Fibroblast of lung (primary cell): Measurements from ENCODE around the gene TMEM179. TPM values are rescaled to one million over a fixed set of nuclear protein-coding genes. Genes with fewer than 3 reads are reported as not detected.

Source experiments
- DNase-seq, 2 donors: peaks; one replicate each; pipeline versions ENCODE4 v3.0.0 to v3.0.0-alpha.2; 2010; ENCODE audit warnings: low read depth in 2 of 2
- H2AFZ ChIP-seq: 2 replicates; pipeline ENCODE4 v1.5.1; 2012; ENCODE audit warnings: low read length, control low read depth, inconsistent platforms
- H3K27ac ChIP-seq: 2 replicates; pipeline ENCODE4 v1.5.1; 2011; ENCODE audit warnings: low read length, control low read depth; ENCODE audit not compliant: insufficient read depth
- H3K27me3 ChIP-seq: 2 replicates; pipeline ENCODE4 v1.5.1; 2011; ENCODE audit warnings: mild to moderate bottlenecking, low read length; ENCODE audit not compliant: control insufficient read depth, insufficient read depth
- H3K36me3 ChIP-seq: 2 replicates; pipeline ENCODE4 v1.5.1; 2011; ENCODE audit warnings: low read length; ENCODE audit not compliant: control insufficient read depth, insufficient read depth
- H3K4me1 ChIP-seq: 2 replicates; pipeline ENCODE4 v1.5.1; 2011; ENCODE audit warnings: low read length; ENCODE audit not compliant: control insufficient read depth, insufficient read depth; ENCODE audit errors: extremely low read depth
- H3K4me2 ChIP-seq: 2 replicates; pipeline ENCODE4 v1.5.1; 2011; ENCODE audit warnings: low read length, control low read depth; ENCODE audit not compliant: insufficient read depth; ENCODE audit errors: extremely low read depth
- H3K4me3 ChIP-seq, 4 experiments: fragments of 200-600 bp in 1 of 4; sonication (generic) in 1 of 4; replicated peaks in 1 of 4; 2 replicates each; pipeline ENCODE4 v1.5.1; 2011 to 2016; ENCODE audit warnings: low read length in 4 of 4, low read depth in 3 of 4, mild to moderate bottlenecking in 3 of 4, control low read depth in 2 of 4, inconsistent platforms in 1 of 4, mixed read lengths in 1 of 4; ENCODE audit not compliant: insufficient read depth in 1 of 4; ENCODE audit errors: control extremely low read depth in 1 of 4
- H3K79me2 ChIP-seq: 2 replicates; pipeline ENCODE4 v1.5.1; 2012; ENCODE audit warnings: mild to moderate bottlenecking, low read length, inconsistent platforms; ENCODE audit not compliant: control insufficient read depth, insufficient read depth
- H3K9ac ChIP-seq: 2 replicates; pipeline ENCODE4 v1.5.1; 2011; ENCODE audit warnings: mild to moderate bottlenecking, low read length, control low read depth; ENCODE audit not compliant: insufficient read depth
- H3K9me3 ChIP-seq: 2 replicates; pipeline ENCODE4 v1.5.1; 2012; ENCODE audit warnings: low read depth, low read length; ENCODE audit not compliant: control insufficient read depth, insufficient read depth
- H4K20me1 ChIP-seq: 2 replicates; pipeline ENCODE4 v1.5.1; 2011; ENCODE audit warnings: low read length; ENCODE audit not compliant: control insufficient read depth, insufficient read depth; ENCODE audit errors: extremely low read depth
- EZH2 ChIP-seq: IDR thresholded peaks from 2 replicates; pipeline ENCODE4 v1.5.1; 2012; ENCODE audit warnings: low read length, control low read depth, mild to moderate bottlenecking; ENCODE audit errors: missing control alignments
- polyA plus RNA-seq, 2 donors: library from polyadenylated mRNA; depleted of rRNA in 1 of 2; stranded (reverse) in 1 of 2; unstranded in 1 of 2; fragments of >200 nt; gene quantifications; 2 replicates each; pipeline ENCODE4 v1.2.1, GENCODE V29; 2011 to 2012; ENCODE audit warnings: missing spikeins in 1 of 2
- total RNA-seq: library from RNA; depleted of rRNA; stranded (reverse); fragments of >200 nt; gene quantifications from 2 replicates; pipeline ENCODE4 v1.2.1, GENCODE V29; 2014
- TF ChIP-seq, protein P1 (sequence below), 2 donors: IDR thresholded peaks in 1 of 2; conservative IDR thresholded peaks in 1 of 2; 1 replicate in 1 of 2; 2 replicates in 1 of 2; pipeline ENCODE4 v1.5.1; 2011 to 2012; ENCODE audit warnings: low read length in 2 of 2, control low read depth in 1 of 2, inconsistent platforms in 1 of 2, low read depth in 1 of 2, mild to moderate bottlenecking in 1 of 2

Gene TMEM179
- total and polyA plus RNA-seq, 2 donors (not counting 1 experiment from before 2014, with no cell fraction given): under 0.01 to 0.03 TPM

DNA sequence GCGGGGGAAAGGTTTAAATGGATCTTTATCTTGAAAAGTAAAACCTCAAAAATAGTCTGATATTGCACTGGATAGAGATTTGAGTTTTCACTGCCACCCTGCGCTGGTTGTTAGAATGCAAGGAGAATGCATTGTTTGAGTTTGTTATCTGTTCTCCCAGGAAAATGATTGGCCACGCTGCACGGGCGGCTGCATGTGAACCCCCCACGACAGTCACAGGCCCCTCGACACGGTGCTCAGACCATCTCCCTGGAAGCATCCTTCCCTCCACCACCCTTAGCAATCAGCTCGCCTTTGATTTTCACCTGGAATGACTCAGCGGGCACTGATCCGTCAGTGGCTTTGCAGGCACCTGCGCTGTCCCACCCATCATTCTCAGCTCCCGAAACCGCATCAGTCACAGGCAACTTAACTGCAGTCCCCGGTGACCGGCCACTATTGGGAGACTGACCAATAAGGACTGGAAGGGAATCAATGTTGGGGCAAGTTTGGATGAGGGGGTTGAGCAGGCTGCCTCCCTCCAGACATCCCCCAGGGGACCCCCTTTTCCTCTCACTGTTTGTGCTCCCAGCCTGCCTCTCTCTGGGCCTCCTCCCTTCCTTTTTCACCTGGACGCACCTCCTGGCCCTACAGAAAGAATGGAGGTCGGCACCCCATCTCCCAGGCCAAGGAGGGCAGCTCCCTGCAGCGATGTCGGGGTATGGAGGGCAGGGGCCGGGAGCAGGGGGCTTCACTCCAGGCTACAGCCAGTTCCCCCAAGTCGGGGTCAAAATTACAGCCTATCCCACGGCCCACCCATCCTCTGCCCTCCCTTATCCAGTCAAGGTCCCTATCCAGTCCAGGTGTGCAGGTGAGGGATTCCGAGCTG lies 53.5 kb downstream of the TMEM179 start:
- H2AFZ ChIP-seq: no peak overlapping the region
- H4K20me1 ChIP-seq: no peaks in the 10 kb centered on the region
- H3K79me2 ChIP-seq: no peaks in the 10 kb centered on the region
- no peak overlapping the region for H3K27ac ChIP-seq
- H3K4me3 ChIP-seq: no peak overlapping the region
- DNase-seq: no peak
- H3K36me3 ChIP-seq: no peaks in the 10 kb centered on the region
- no peak overlapping the region for H3K9ac ChIP-seq
- TF ChIP-seq EZH2: no peak
- TF ChIP-seq, protein P1, sequence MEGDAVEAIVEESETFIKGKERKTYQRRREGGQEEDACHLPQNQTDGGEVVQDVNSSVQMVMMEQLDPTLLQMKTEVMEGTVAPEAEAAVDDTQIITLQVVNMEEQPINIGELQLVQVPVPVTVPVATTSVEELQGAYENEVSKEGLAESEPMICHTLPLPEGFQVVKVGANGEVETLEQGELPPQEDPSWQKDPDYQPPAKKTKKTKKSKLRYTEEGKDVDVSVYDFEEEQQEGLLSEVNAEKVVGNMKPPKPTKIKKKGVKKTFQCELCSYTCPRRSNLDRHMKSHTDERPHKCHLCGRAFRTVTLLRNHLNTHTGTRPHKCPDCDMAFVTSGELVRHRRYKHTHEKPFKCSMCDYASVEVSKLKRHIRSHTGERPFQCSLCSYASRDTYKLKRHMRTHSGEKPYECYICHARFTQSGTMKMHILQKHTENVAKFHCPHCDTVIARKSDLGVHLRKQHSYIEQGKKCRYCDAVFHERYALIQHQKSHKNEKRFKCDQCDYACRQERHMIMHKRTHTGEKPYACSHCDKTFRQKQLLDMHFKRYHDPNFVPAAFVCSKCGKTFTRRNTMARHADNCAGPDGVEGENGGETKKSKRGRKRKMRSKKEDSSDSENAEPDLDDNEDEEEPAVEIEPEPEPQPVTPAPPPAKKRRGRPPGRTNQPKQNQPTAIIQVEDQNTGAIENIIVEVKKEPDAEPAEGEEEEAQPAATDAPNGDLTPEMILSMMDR (conservative IDR thresholded peaks at IDR 0.05 in 1 of 2, IDR thresholded peaks at IDR 0.05 in 1 of 2; ENCODE audit: low read depth in 1 of 2, low read length in 2 of 2): no peak
- no peaks in the 10 kb centered on the region for H3K27me3 ChIP-seq
- no peaks in the 10 kb centered on the region for H3K4me1 ChIP-seq
- no peaks in the 10 kb centered on the region for H3K9me3 ChIP-seq
- no peak overlapping the region for H3K4me2 ChIP-seq

DNA sequence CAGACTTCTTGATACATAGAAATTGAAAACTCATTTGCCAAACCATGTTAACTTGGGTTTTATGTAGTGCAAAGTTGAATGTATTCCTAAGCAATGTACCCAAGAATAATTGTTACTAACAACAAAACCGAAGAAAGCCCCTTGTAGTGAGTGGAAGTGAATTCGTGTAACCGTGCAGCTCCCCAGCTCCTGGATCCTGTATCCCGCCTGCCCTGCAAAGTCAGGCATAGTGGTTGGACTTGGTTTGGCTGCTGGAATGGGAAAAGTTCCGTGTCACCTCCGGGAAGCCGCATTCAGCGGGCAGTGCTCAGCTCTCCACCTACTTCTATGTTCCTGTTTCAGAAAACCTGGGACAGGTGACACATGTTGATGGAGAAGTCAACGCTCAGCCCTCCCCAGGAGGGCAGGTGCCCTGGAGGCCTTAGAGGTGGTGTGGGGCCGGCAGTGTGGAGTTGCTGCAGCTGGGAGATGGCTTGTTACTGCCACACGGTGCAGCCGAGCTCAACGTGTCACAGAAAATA lies 54.2 kb downstream of the TMEM179 start:
- no peak overlapping the region for H3K9ac ChIP-seq
- no peaks in the 10 kb centered on the region for H3K27me3 ChIP-seq
- TF ChIP-seq, protein P1 (conservative IDR thresholded peaks at IDR 0.05 in 1 of 2, IDR thresholded peaks at IDR 0.05 in 1 of 2; ENCODE audit: low read depth in 1 of 2, low read length in 2 of 2): no peak
- TF ChIP-seq EZH2: no peak
- no peak overlapping the region for H3K27ac ChIP-seq
- no peak overlapping the region for H3K4me2 ChIP-seq
- H4K20me1 ChIP-seq: no peaks in the 10 kb centered on the region
- H3K4me1 ChIP-seq: no peaks in the 10 kb centered on the region
- no peak overlapping the region for H3K4me3 ChIP-seq
- no peak for DNase-seq
- H2AFZ ChIP-seq: no peak overlapping the region
- no peaks in the 10 kb centered on the region for H3K79me2 ChIP-seq
- H3K9me3 ChIP-seq: no peaks in the 10 kb centered on the region
- H3K36me3 ChIP-seq: no peaks in the 10 kb centered on the region

DNA sequence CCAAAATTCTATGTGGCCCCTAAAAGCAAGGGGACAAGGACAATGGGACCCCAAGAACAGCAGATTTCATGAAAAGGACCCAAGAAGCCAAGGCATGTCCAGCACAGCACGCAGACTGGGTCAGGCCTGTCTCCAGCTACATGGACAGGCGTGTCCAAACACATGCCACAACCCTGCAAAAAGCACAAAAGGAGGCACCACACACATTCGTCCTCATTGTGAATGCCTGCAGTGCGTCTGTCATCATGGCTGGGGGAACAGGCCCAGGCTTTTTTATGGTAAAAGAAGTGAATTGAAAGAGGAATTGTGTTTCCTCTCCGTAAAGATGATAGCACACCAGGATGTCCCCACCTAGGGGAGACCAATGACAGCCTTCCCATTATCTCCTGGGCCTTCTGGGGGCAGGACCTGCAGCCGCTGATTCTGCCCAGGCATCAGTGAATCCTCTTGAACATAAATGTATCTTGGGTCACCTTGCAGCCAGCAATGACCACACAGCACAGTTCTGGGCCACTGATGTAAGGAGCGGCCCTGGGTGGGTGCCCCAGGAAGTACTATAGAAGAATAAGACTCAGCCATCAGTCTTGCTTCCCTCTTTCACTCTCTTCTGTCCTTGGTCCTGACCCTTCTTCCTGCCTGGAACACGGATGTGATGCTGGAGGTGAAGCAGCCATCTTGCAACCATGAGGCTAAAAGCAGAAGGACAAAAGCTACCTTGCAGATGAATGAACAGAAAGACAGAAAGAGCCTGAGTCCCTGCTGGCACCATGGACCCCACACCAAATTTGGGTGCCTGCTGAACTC lies 54.8 kb downstream of the TMEM179 start:
- H3K4me3 ChIP-seq: no peak overlapping the region
- H3K27ac ChIP-seq: no peak overlapping the region
- H3K79me2 ChIP-seq: no peaks in the 10 kb centered on the region
- no peak overlapping the region for H2AFZ ChIP-seq
- H3K4me2 ChIP-seq: no peak overlapping the region
- no peaks in the 10 kb centered on the region for H3K9me3 ChIP-seq
- H3K36me3 ChIP-seq: no peaks in the 10 kb centered on the region
- no peak for DNase-seq
- no peaks in the 10 kb centered on the region for H3K27me3 ChIP-seq
- no peaks in the 10 kb centered on the region for H4K20me1 ChIP-seq
- no peak overlapping the region for H3K9ac ChIP-seq
- no peak for TF ChIP-seq EZH2
- TF ChIP-seq, protein P1 (conservative IDR thresholded peaks at IDR 0.05 in 1 of 2, IDR thresholded peaks at IDR 0.05 in 1 of 2; ENCODE audit: low read depth in 1 of 2, low read length in 2 of 2): no peak
- H3K4me1 ChIP-seq: no peaks in the 10 kb centered on the region
